SK-N-MC (cell line): ENCODE results near the gene VARS1.
"Not testable (repeated sequence)": the region's sequence is repeated elsewhere in the genome, so short reads cannot be mapped to it uniquely, and the experiment has no call there.

Source experiments
- EZH2 ChIP-seq: fragments of 200-600 bp; sonication (generic); IDR thresholded peaks from one replicate; pipeline ENCODE4 v1.6.1; 2017; ENCODE audit warnings: antibody characterized with exemption
- FOXP2 ChIP-seq: optimal IDR thresholded peaks from 2 replicates; pipeline ENCODE3; 2011; ENCODE audit warnings: mild to moderate bottlenecking, moderate library complexity; ENCODE audit not compliant: insufficient read depth; ENCODE audit errors: extremely low read length, control extremely low read depth
- POLR2AphosphoS5 ChIP-seq: IDR thresholded peaks from 2 replicates; pipeline ENCODE4 v1.6.1; 2012; ENCODE audit warnings: mild to moderate bottlenecking, low read depth, low read length, borderline replicate concordance

DNA sequence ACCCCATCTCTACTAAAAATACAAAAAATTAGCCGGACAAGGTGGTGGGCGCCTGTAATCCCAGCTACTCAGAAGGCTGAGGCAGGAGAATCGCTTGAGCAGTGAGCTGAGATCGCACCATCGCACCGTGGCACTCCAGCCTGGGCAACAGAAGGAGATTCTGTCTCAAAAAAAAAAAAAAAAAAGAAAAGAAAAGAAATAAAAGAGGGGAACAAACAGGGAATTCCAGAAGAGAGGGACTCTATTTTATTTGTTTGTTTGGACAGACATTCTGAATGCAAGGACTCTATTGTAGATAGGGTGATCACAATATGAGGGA, 1.7 kb downstream of the VARS1 start:
- TF ChIP-seq POLR2AphosphoS5, EZH2, FOXP2: not testable (repeated sequence)
